NCI-H345 treated with DMSO at 0.1 percent for 48 hours (cell line): ENCODE measurements around the gene NR2E1.

ENCODE experiments used
- DNase-seq: peaks from one replicate; lab custom pipeline; 2025; ENCODE audit not compliant: unreplicated experiment; lab: John Stamatoyannopoulos, UW

Gene NR2E1

DNA sequence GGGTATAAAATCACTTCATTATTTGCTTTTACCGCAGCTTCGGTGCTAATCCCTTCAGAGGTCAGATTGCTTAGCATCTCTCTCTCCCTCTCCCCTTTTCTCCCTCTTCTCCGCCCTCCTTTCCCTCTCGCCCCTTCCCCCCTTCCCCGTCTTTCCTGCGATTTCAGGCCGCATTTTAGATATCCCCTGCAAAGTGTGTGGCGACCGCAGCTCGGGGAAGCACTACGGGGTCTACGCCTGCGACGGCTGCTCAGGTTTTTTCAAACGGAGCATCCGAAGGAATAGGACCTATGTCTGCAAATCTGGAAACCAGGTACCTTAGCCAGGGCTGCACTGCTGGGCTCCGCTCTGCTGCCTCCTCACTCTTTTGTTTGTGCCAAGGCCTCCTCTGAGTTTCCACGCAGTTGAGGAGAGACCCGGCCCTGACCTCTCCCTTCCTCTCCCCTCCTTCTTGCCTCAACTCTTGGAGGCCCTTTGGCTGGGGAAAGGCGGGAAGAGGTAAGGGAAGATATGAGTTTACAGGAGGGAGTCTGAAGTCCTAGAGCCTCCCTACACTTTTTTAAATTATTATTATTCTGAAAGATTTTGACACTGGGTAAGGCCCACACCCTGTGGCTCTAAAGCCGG is 5.6 kb downstream of the NR2E1 start:
- no peak for DNase-seq

DNA sequence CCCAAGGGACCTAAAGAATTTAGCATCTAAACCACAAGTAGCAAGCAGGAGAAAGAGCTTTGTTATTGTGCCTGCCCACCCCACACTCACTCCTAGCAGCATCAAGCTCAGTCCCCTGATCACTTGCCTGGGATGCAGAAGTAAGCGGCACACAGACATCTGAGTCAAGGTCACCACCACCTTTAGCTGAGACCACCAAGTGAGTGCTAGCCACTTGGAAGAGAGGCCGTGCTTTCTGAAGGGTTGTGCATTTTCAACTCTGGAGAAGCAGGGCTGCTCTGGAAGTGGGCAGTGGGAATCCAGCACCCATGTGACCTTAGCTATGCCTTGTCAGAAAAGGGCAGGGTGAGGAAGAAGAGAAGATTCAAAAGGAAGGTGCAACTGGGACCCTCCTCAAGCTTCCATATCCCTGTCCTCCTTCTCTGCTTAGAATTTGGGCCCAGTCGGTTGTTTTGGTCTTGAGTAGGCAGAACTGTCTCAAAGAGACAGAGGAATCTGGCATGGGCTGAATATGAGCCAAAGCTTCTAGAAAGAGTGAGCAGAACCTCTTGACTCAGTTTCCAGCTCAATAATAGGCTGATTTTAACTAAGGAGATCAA is 6.2 kb downstream of the NR2E1 start:
- DNase-seq: no peak

DNA sequence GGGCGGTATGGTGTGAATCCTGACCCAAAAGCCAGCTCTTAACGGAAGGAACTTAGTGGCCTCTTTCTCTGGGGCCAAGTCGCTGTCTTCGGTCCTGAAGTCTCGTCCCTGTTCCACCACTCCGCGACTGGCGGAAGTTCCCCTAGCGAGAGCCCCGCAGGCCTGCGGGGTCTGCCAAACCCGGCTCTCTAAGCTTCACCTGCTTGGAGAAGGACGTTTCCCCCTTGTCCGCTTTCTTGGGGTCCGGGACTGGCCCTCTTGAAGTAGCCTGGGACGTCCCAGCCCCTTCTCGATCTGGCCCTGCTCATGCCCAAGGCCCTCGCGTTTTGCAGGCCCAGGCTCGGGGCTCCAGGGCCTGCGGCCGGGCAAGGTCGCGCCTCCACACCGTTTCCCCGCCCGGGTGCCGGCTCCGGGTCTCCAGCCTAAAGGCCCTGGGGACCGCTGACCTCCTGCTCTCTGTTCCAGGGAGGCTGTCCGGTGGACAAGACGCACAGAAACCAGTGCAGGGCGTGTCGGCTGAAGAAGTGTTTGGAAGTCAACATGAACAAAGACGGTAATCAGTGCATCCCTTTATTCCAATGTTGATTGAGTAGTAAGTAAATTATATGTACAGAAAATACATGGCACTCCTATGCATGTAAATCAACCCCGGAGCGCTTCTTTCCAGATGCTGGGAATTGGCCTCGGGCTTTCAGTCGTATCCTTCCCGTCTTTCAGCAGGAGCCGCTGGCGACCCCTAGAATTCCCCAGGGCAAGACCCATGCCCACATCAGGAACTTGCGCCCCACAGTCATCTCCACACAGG is 8.8 kb downstream of the NR2E1 start:
- no peak for DNase-seq

DNA sequence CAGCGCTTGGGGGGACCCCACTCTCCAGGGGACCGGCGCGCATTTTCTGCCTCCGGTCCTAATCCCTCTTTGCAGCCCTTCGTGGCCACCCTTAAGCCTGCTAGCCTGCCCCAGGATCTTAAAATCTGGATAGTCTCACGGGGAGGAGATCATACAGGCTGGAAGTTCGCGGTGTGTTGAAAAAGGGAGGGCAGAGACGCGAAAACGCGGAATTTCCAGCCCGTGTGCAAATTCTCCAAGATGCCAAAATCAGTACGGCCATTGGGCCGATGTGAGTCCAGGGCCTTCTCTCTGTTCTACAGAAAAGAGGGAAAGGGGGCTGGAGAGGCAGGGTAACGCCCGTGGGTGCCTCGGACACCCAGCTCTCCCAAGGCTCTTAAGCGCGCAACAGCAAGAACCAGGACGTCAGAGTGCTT is 9.4 kb downstream of the NR2E1 start:
- DNase-seq: no peak

DNA sequence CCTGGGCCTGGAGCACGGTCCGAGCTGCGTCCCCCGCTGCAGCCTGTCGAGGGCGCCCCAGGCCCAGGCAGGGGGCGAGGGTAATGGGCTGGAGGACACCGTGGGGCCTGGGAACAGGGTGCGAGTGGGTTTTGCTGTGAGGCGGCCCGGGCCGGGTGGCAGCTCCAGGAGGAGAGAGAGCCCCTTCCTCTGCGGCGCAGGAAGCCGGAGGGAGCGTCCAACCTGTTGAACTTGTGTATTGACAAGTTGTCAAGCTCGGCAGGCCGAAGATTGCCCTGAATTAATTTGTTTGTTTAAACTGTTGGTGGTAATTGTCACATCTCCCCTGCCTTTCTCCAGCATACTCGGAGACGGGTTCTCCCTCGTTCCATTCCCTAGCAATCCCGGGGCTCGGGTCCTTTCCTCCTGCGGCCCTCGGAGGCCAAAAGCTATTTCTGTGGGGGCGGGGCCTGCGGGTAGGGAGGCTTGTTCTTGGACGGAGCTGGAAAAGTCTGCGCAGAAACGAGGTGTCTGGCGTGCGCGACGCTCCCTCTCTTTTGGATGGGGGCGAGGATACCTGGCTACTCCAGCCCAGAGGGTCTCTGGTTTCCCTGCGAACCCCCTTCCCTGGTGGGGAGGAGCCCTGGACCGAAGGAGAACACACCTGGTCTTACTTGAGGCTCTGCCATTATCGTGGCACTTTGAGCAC is 9.9 kb downstream of the NR2E1 start:
- DNase-seq: no peak

DNA sequence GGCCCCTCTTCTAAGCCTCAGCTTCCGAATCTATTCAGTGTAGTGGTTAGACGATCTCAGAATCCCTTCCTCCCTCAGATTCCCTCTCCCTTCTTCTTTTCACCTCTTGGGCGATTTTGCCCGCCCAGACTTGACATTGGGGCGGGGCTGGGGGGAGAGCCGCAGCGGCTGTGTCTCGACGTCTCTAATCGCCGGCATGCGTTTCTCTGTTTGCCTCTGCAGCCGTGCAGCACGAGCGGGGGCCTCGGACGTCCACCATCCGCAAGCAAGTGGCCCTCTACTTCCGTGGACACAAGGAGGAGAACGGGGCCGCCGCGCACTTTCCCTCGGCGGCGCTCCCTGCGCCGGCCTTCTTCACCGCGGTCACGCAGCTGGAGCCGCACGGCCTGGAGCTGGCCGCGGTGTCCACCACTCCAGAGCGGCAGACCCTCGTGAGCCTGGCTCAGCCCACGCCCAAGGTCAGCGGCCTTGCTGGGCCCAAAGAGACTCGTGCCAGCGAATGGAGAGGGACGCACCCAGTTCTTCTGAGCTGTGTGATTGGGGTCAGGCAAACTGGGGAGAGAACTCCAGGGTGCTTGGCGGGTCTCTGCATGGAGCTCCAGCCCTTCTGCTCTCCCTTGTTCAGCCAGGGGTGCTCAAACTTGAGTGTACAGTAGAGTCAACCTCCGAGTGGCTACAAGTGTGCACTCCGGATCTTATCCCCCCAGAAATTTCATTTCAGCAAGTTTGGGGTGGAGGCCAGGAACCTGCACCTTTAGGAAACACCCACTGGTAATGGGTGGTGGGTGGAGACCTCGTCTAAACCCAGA is 10.7 kb downstream of the NR2E1 start:
- no peak for DNase-seq

DNA sequence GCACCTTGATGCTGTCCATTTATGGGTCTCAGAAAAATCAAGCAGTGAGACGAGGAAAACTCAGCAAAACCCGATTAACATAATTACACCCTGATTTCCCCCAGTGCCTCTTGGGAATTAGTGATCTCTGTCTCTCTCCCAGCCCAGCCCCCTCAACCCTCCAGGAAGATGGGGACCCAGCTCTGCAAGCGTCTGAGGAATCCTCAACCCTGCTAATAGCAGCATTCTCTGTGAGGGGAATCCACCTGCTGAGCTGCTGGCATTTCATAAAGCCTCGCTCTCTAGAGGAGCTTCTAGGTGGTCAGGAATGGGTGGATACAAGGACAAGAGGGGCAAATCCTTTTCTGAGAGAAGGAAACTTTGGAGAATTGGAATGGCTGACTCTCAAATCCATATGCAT is 13.9 kb downstream of the NR2E1 start:
- DNase-seq: no peak

DNA sequence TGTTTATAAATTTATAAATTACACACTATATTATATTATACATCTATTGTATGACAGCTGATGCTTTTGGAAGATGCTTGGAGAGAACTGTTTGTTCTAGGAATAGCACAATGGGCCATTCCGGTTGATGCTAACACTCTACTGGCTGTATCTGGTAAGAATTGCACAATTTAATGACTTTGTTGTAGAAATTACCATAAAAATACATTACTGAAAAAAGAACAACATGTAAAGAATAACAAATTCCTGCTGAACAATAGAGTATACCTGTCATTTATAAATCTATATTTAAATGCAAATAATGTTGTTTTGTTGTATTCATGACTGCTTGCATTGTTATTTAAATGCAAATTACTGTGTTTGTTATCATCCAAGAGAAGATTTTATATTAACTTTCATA is 14.4 kb downstream of the NR2E1 start:
- DNase-seq: no peak

DNA sequence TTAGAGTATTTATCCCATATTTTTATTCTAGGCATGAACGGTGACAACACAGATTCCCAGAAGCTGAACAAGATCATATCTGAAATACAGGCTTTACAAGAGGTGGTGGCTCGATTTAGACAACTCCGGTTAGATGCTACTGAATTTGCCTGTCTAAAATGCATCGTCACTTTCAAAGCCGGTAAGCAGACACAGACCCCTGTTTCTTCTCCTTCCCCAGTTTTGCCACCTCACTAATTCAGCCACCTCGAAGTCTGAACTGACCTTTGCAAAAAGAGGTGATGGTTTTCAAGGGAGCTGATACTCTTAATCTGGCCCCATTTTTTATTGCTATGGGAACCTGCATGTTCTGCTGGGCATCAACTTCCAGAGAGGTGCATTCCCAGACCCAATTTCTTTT is 15.0 kb downstream of the NR2E1 start:
- no peak for DNase-seq

DNA sequence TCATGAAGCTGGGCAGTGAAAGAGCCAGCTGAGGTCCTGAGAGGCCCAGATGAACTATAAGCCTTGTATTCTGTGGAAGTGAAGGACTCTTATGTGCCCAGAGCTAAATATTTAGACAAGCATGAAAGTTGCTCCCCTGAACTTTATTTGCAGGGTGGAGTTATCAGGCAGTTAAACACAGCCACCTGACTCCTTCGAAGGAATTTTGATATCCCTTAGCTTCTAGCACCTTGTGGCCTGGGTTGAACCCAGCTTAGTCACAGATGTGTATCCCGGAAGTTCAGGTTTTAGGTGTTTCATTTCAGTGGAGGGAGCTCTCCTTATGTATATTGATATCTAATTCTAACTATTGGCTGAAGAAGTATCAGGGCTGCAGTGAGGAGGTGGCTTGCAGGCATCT is 20.4 kb downstream of the NR2E1 start:
- no peak for DNase-seq

DNA sequence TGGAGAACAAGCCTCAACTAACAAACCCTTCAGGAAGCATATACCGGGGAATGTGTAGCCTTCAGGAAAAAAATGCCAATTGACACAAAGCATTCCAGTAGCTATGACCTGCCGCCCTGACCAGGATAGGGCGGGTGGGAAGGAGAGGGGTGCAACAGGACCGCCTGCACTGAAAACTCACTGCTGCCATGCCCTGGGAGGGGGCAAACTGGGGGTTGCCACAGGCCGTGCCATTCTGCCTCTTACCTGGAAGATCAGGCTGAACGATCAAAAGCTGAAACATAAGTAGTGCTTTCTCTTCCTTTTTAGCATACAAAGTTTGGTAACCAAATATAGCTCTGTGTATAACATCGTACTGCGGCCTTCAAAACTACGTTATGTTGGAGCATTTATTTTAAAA is 21.7 kb downstream of the NR2E1 start:
- DNase-seq: no peak

DNA sequence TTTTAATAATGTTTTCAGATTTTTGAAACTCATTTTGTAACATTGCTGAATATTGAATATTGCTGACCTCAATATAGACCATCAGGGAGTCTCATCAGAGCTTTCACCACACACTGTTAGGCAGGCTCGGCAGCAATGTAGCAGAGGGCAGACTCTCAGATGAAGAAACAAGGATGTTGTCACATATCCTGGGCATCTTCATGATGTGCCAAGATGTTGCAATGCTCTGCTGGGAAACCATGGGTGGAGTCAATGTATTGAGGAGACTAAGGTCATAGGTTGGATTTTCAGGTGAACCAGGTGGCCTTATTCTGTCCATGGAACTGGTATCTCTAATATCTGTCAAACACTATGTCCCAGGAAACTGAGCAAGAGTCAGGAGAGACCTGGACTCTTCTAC is 27.3 kb downstream of the NR2E1 start:
- DNase-seq: no peak

DNA sequence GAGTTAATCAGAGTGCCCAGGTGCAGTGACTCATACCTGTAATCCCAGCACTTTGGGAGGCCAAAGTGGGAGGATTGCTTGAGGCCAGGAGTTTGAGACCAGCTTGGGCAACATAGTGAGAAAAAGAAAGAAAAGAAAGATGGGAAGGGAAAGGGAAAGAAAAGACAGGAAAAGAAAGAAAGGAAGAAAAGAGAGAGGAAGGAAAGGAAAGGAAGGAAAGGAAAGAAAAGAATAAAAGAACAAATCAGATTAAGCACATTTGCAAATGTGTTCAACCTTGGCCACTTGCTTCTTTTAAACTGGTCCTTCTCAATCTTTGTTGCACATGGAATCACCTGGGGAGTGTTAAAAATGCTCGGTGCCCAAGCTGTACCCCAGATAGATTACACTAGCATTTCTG is 28.0 kb downstream of the NR2E1 start:
- DNase-seq: no peak

DNA sequence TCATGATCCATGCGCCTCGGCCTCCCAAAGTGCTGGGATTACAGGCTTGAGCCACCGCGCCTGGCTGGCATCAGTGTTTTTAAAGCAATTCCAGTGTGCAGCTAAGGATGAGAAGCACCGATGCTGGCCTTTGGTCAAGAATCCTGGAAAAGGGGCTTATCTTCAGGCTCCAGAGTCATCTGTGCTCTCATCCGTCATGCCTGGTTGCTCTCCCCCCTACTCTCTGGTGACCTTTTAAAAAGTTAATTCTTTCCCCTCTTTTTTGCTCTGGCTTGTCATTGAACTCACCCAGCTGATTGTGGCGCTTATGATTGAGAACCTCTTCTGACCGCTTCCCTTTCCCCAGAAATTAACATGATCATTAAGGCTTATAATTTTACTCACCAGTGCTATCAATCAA is 28.7 kb downstream of the NR2E1 start:
- no peak for DNase-seq

DNA sequence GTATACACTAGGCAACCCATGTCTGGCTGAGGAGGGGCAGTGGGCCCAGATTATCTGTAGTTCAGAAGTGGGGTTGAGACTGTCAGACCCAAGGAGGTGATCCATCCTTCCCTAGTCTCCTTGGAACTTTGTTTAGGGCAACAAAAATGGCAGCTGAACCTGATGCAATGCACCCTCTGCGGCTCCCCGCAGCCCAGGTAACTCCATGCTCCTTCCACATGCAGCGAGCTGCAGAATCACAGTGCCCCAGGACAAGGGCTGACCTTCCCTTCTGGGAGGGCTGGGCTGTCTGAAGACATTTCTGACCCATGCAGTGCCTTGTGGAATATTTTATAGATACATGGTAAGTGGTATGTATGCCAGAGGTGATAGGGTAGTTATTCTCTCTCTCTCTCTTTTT is 29.4 kb downstream of the NR2E1 start:
- DNase-seq: no peak

DNA sequence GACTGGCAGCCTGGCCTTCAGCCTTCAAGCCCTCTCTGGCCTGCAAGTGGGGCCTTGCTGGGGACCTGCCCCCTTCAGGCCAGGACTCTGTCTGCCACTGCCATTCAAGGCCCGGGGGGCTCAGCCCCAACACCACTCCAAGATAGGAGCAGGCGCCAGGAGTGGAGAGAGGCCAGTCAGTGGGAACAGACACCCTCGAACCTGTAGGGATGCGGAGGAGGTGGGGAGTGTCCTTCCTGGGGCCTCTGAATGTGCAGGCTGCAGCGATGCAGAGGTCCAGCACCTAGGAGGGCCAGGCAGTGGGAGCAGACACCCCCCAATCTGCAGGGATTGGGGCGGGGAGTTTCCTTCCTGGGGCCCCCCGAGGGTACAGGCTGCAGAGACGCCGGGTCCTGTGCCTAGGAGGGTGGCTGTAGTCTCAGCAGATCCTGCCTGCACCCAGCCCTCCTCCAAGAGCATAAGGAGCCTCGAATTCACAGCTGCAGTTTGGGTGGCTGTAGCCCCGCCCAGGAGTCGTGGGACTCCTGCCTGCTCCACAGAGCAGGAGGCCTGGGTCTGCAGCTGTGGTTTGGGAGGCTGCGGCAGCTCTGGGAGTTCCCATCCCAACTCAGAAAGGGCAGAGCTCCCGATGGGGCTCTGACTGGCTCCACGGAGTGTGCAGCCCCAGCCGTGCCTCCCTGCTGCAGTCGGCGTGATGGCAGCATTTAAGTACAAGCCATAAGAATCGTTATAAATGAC is 33.1 kb downstream of the NR2E1 start:
- no peak for DNase-seq

DNA sequence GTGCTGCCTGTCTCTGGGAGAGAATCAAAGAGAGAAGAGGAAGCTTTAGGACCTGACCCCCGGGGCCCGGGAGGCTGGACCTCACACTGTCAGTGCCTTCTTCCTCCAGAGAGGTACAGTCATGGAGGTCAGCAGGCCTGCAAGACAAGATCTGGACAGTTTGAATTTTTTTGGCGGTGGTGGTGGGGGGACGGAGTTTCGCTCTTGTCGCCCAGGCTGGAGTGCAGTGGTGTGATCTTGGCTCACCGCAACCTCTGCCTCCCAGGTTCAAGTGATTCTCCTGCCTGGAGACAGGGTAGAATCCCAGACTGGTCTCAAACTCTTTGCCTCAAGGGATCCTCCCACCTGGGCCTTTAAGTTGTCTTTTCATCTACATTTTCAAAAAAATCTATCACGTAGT is 34.4 kb downstream of the NR2E1 start:
- DNase-seq: no peak

DNA sequence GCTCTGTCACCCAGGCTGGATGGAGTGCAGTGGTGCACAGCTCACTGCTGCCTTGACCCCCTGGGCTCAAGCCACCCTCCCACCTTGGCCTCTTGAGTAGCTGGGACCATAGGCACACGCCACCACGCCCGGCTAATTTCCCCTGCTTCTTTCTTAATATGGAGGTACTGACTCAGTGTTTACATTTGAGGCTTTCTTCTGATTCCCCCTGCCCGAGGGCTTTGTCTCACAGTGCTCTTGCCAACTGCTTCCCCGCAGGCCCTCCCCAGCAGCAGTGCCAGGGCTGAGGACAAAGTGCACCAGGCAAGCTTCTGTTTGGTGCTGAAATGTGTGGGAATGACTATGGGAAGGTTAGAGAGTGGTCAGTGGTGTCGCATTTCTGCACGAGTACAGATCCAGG is 34.8 kb downstream of the NR2E1 start:
- no peak for DNase-seq

DNA sequence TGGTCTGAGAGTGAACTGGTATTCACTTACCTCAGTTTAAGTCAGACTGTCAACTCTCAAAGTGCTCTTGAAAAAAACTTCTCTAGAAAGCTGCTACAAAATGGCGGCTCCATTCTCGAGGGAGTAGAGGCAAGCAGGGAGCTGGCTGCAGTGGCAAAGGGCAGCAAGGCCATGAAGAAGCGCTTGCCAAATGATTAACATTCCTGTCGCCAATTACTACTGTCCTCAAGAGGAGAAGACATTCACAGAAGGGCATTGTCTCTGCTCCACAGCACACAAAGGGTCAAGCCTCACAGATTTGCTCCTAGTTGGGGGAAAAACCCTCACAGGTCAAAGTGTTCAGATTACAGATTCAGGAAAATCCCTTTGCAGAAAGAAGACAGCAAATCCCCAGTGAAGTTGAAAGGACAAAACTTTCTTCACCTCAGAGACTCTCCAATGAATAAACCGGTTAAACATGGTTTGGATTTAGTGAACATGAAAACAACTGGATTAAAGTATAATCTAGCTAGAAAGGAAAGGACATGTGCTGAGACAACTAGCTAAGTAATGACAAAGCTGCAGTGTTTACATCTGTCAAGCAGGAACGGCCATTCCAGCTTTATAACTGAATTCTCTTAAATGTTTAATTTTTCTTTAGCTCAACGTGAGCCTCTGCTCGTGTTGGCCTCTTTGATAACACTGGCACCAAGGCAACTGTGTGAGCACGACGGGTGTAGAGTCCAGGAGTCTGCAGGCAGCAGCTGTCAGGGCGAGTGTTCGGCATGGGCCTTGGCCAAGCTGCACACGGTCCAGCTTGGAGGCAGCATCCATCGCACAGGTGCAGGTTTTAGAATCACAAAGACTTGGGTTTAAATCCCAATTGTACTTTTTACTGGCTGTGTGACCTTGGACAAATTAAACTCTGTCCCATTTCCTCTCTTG is 37.6 kb downstream of the NR2E1 start:
- DNase-seq: no peak
